H1 (cell line): ENCODE measurements around the gene PPIH. TPM values are rescaled to one million over a fixed set of nuclear protein-coding genes. Genes with fewer than 3 reads are reported as not detected.

Source experiments
- CREB1 ChIP-seq: IDR thresholded peaks from 2 replicates; pipeline ENCODE4 v1.6.1; 2012; ENCODE audit warnings: inconsistent platforms
- HDAC6 ChIP-seq: IDR thresholded peaks from one replicate; pipeline ENCODE4 v1.7.1; 2012; ENCODE audit warnings: low read depth, mild to moderate bottlenecking, inconsistent platforms, low read length, moderate library complexity
- POLR2AphosphoS5 ChIP-seq: IDR thresholded peaks from 2 replicates; pipeline ENCODE4 v1.6.1; 2011; ENCODE audit warnings: low read depth, low read length
- SAP30 ChIP-seq: fragments of 300-600 bp; sonication (generic); IDR thresholded peaks from 2 replicates; pipeline ENCODE4 v1.7.1; 2012; ENCODE audit warnings: low read length, moderate library complexity, mild to moderate bottlenecking, inconsistent platforms; ENCODE audit not compliant: insufficient read depth, insufficient replicate concordance
- YY1 ChIP-seq: IDR thresholded peaks from 2 replicates; pipeline ENCODE4 v1.6.1; 2011; ENCODE audit warnings: low read depth, mild to moderate bottlenecking, low read length
- polyA plus RNA-seq, 7 experiments: library from polyadenylated mRNA; depleted of rRNA in 3 of 7; stranded (reverse) in 5 of 7; unstranded in 2 of 7; fragments of >200 nt in 5 of 7; fragments of 200-250 nt in 2 of 7; gene quantifications; 1 replicate in 5 of 7; 2 replicates in 1 of 7; 4 replicates in 1 of 7; pipeline versions ENCODE4 v1.2.1 to v1.2.3, GENCODE V29; 2011 to 2013; ENCODE audit warnings: missing spikeins in 2 of 7, mixed read lengths in 2 of 7
- total RNA-seq: library from RNA; stranded (reverse); fragmentation: NEBNext Ultra II Directional; extraction: Animal tissue kit (Norgen Biotek cat#: 25700); gene quantifications from 2 replicates; pipeline ENCODE4 v1.2.1, GENCODE V29; 2021

The PPIH gene
- total and polyA plus RNA-seq, 2 of the 8 experiments (the other 6 are each of a cell fraction or from before 2014, with no cell fraction given), result 78.1 to 91.5 TPM

- no peak for TF ChIP-seq HDAC6
- no peak for TF ChIP-seq SAP30
- no peak for TF ChIP-seq CREB1
- TF ChIP-seq YY1, result peak; percentile 78
- peak; percentile 51; the same call in 1 of the 2 replicates for TF ChIP-seq POLR2AphosphoS5
These were observed 23.7 kb downstream of the PPIH start, which contains the start of gene YBX1 (continued) for GRCh38 chr1:42681741-42682483.
